ENCODE data around the gene NPC1L1.

The NPC1L1 gene

DNA sequence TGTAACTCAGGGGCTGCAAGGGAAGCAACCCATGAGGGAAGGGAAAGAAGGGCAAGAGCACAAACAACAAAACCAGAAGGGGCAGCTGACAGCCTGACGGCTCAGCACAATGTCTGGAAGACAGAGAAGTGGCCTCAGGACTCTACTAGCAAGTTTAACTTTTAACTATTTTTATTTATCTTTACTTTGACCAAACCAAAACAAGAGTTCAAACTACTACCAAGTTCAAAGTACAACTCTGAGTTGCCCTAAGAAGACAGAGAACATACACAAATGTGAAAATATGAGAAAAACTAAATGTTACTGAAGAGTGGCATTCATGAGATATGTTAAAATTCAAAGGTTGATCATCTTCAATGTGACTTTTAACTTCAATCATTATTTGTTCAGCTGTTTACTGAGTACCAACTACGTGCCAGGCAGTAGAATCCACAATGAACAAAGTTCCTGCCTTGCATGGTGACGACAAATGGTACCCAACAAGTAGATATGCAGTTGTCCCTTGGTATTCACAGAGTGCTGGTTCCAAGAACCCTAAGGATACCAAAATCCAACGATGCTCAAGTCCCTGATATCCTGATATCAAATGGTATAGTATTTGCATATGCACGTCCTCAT, 70.4 kb downstream of the NPC1L1 start:
- DNase-seq: no peak

DNA sequence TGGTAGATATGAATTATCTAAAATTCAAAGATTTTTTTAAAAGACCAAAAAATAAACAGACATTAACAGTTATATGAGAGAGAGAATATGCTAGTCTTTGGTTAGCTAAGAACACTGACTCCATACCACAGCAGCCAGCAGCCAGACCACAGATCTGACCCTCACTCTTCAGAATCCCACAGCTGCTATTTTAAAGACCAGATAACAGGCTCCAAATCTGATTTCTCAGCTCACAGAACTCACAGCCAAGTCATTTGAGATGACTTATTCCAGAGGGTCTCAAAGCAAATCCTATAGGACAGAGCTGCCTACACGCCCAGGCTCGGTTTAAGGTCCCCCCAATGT, 71.0 kb downstream of the NPC1L1 start:
- DNase-seq: no peak

DNA sequence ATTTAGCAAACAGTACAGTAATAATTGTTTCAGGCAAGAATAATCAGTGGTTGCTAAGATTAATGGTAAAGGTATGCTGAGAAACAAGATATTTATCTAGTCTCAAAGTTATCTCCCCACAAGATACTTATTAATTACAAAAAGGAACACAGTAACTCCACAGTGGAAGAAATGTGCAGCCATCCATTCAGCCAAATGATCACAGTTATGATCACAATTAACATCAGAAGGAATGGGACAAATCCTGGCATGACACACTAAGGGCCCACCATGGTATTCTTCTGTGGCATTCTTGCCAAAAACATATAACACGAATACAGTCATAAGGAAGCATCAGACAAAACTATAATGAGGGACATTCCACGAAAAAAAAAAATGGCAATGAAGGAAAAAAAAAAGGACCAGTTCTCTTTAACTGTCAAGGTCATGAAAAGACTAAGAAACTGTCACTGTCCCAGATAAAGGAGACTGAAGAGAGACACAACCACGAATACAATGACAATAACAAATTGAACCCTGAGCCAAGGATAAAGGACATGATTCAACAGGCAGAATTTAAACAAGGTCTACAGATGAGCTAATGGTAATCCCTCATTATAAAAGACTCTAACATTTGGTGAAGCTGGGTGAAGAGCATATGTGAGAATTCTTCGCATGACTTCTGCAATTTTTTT, 71.5 kb downstream of the NPC1L1 start:
- no peak for DNase-seq

DNA sequence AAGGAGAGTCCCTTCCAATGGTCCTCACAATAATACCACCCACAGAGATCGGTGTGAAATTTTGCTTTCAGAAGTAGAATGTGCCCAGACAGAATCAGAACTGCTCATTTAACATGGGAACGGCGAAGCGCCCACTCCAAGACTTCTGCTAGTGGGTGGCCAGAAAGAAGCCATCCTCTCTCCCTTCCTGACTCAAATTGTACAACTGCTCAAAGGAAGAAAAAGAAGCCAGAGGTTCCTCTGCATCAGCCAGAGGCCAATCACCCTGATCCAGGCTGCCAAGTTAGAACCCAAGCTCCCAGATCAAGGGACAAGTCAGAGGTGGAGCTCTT, 73.9 kb downstream of the NPC1L1 start:
- no peak for DNase-seq

DNA sequence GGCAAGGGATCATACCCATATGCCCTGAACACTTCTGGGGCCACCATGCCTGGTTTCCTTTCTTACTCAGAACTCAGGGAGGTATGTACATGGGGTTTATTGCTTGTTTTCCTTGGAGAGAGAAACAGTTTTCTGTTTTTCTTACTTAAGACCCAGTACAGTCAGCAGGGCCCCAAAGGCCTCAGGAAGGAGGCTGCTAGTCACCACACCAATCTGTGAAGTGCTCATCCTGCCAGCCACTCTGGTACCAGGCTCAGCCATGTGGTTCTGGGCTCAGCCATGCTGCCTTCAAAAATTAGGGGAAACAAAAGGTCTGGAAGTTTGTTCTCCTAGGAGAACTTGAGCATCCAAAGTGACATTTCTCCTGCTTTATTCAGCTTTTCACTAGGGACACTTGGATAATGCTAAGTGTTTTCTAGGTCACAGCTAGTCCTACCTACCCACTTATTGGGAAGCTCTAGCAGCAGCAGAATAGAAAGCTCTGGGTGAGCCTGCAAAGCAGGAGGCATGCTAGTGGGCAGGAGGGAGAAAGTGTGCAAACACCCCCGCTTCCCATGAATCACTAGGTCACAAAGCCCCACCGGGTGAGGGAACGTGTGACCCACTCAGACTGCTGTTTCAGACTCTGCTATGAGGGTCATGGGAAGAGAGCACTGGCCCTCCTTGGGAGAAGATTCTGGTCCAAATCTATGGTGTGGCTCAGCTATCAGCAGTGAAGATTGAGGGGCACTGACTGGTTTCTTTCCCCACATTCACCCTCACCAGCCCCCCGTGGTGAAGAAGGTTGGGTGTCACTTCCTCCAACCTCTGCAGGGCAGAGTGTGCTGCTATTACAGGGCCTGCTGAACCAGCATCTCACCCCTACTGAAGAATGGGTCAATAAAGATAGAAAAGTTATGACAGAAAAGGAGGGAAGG, 74.6 kb downstream of the NPC1L1 start:
- DNase-seq: no peak

DNA sequence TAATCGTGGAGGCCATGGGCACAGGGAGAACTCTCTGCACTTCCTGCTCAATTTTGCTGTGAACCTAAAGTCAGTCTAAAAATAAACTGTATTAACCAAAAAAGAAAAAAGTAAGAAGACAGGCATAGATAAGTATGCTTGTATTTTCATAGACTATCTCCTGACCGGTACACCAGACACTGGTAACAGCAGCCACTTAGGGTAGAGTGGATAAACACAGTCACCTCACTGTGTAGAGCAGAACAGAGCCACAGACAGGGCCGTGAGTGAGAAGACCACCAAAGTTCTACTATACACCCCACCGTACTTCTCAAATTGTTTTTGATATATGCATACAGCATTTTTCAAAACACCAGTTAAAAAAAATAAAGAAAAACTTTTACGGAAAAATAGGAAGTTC, 75.6 kb downstream of the NPC1L1 start:
- no peak for DNase-seq

DNA sequence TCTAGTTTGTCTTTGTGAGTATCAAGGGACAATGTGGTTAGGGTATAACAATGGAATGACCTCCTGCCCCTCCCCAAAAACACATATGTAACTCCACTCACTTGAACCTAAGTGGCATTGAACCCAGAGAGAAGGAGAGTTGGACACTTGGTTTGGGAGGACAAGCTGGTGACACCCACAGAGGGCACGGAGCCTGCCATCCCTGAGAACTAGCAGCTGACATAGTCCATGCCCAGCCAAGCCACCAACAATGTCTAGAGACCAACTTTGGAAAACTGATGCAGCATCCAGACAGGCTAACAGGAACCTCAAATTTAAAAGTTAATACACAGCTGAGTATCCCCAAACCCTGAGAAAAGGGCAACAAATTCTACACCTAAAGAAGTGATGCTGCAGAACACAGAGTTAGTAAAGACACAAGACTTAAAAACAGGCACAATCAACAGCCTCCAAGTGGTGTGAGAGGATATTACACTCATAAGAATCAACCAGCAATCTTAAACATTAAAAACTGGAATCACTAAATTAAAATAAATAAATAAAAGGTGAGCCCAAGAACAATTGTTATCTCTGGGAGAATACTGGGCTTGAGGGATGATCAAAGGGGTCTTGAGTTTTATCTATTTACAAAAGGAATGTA, 77.8 kb downstream of the NPC1L1 start:
- no peak for DNase-seq

Measured in NCI-H510A treated with DMSO at 0.1 percent for 48 hours (cell line).